Endothelial cell of umbilical vein (primary cell): ENCODE measurements around the gene SPATA19. TPM values are rescaled to one million over a fixed set of nuclear protein-coding genes. Genes with fewer than 3 reads are reported as not detected.

Experiments
- BruUV-seq: library from RNA; stranded (reverse); fragments of 400-500 nt; replicated peaks from 2 replicates; lab custom pipeline; 2021; lab: Mats Ljungman, UMichigan
- CTCF ChIA-PET: fragments of 300-600, 350-600 bp; sonication (Branson Sonifier 250); formaldehyde crosslinking; loops from one replicate; lab custom pipeline; 2021; ENCODE audit warnings: antibody characterized with exemption, inconsistent platforms; lab: Charles Lee
- POLR2A ChIA-PET: fragments of 300-600, 350-600 bp; sonication (Branson Sonifier 250); formaldehyde crosslinking; loops from one replicate; lab custom pipeline; 2021; ENCODE audit warnings: antibody characterized with exemption, inconsistent platforms; lab: Charles Lee
- DNase-seq: peaks from one replicate; pipeline ENCODE4 v3.0.0-alpha.2; 2011; ENCODE audit warnings: low read depth, low spot score
- FAIRE-seq: peaks from 2 replicates; lab custom pipeline; 2011; peaks lifted over from hg19 to GRCh38; lab: Jason Lieb, UNC
- H2AFZ ChIP-seq: 2 replicates; pipeline ENCODE4 v1.6.0; 2012; ENCODE audit warnings: low read depth, low read length, control low read depth, inconsistent platforms
- H3K27ac ChIP-seq: 2 replicates; pipeline ENCODE4 v1.5.1; 2011; ENCODE audit warnings: low read depth, mild to moderate bottlenecking, control low read depth, low read length, moderate library complexity; ENCODE audit not compliant: insufficient read depth
- H3K27me3 ChIP-seq, 2 experiments: 2 replicates each; pipeline versions ENCODE4 v1.6.0 to v1.6.1; 2011; ENCODE audit warnings: low read length in 2 of 2, mixed read lengths in 1 of 2; ENCODE audit not compliant: control insufficient read depth in 2 of 2, insufficient read depth in 2 of 2
- H3K36me3 ChIP-seq, 2 experiments: 2 replicates in 1 of 2; 3 replicates in 1 of 2; pipeline ENCODE4 v1.5.1; 2011; ENCODE audit warnings: low read length in 2 of 2, mild to moderate bottlenecking in 1 of 2, moderate library complexity in 1 of 2; ENCODE audit not compliant: control insufficient read depth in 2 of 2, insufficient read depth in 2 of 2; ENCODE audit errors: extremely low read depth in 1 of 2
- H3K4me1 ChIP-seq: 3 replicates; pipeline ENCODE4 v1.5.1; 2011; ENCODE audit warnings: mild to moderate bottlenecking, low read length; ENCODE audit not compliant: control insufficient read depth, insufficient read depth; ENCODE audit errors: extremely low read depth
- H3K4me2 ChIP-seq: 2 replicates; pipeline ENCODE4 v1.6.1; 2011; ENCODE audit warnings: low read length, control low read depth, mixed read lengths; ENCODE audit not compliant: insufficient read depth
- H3K4me3 ChIP-seq, 3 experiments: fragments of 200-600 bp in 1 of 3; sonication (generic), shearing (Covaris generic) in 1 of 3; replicated peaks in 1 of 3; 2 replicates each; pipeline ENCODE4 v1.5.1; 2011 to 2016; ENCODE audit warnings: control low read depth in 3 of 3, low read length in 3 of 3, mild to moderate bottlenecking in 2 of 3, inconsistent platforms in 1 of 3, low read depth in 1 of 3, moderate library complexity in 1 of 3; ENCODE audit not compliant: insufficient read depth in 1 of 3
- H3K79me2 ChIP-seq: 2 replicates; pipeline ENCODE4 v1.6.0; 2012; ENCODE audit warnings: low read length, inconsistent platforms; ENCODE audit not compliant: control insufficient read depth, insufficient read depth
- H3K9ac ChIP-seq: replicated peaks from 2 replicates; pipeline ENCODE3; 2011; ENCODE audit warnings: low read length, control low read depth; ENCODE audit not compliant: insufficient read depth; ENCODE audit errors: extremely low read depth
- H3K9me1 ChIP-seq: replicated peaks from 3 replicates; pipeline ENCODE4 v1.6.0; 2011; ENCODE audit warnings: mild to moderate bottlenecking, low read length; ENCODE audit not compliant: control insufficient read depth, insufficient read depth; ENCODE audit errors: extremely low read depth
- H3K9me3 ChIP-seq: replicated peaks from 2 replicates; pipeline ENCODE4 v1.5.1; 2012; ENCODE audit warnings: low read length, inconsistent platforms; ENCODE audit not compliant: control insufficient read depth, insufficient read depth
- H4K20me1 ChIP-seq: replicated peaks from 2 replicates; pipeline ENCODE3; 2011; ENCODE audit warnings: mild to moderate bottlenecking, low read length; ENCODE audit not compliant: control insufficient read depth, insufficient read depth; ENCODE audit errors: extremely low read depth
- EZH2 ChIP-seq: IDR thresholded peaks from 2 replicates; pipeline ENCODE4 v1.6.1; 2012; ENCODE audit warnings: borderline replicate concordance, low read depth, mild to moderate bottlenecking, moderate library complexity, low read length, inconsistent platforms; ENCODE audit not compliant: severe bottlenecking
- FOS ChIP-seq: IDR thresholded peaks from 2 replicates; pipeline ENCODE4 v1.6.1; 2011; ENCODE audit warnings: mild to moderate bottlenecking, low read length, moderate library complexity, borderline replicate concordance; ENCODE audit not compliant: insufficient read depth
- GATA2 ChIP-seq: IDR thresholded peaks from 2 replicates; pipeline ENCODE4 v1.7.0; 2011; ENCODE audit warnings: low read depth, mild to moderate bottlenecking, moderate library complexity, mixed read lengths, low read length; ENCODE audit not compliant: insufficient read length, insufficient read depth
- JUN ChIP-seq: IDR thresholded peaks from 2 replicates; pipeline ENCODE4 v1.6.1; 2011; ENCODE audit warnings: borderline replicate concordance, low read depth; ENCODE audit not compliant: insufficient read length, insufficient read depth
- POLR2AphosphoS5 ChIP-seq: IDR thresholded peaks from 2 replicates; pipeline ENCODE4 v1.6.1; 2012; ENCODE audit warnings: low read depth, mild to moderate bottlenecking, control low read depth, low read length, moderate library complexity; ENCODE audit not compliant: insufficient read depth
- dilution Hi-C: fragments of 300-500 bp; cut with MboI; formaldehyde crosslinking; loops from one replicate; pipeline ENCODE4 v1.15.0; 2019; ENCODE audit warnings: low sequenced_read_pairs; ENCODE audit not compliant: extremely low pct_ligation_motif_present
- intact Hi-C: fragments of 100-400 bp; cut with micrococcal nuclease; formaldehyde crosslinking; loops from one replicate; pipeline ENCODE4 v1.10.0; 2022
- polyA plus RNA-seq, 4 experiments: library from polyadenylated mRNA; depleted of rRNA in 3 of 4; stranded (reverse) in 3 of 4; unstranded in 1 of 4; fragments of >200 nt; gene quantifications; 2 replicates each; pipeline versions ENCODE4 v1.2.1 to v1.2.3, GENCODE V29; 2011 to 2012; ENCODE audit warnings: missing spikeins in 1 of 4
- total RNA-seq: library from RNA; stranded (reverse); gene quantifications from 2 replicates; pipeline ENCODE4 v1.2.3, GENCODE V29; 2021
- TF ChIP-seq, protein P1 (sequence below): IDR thresholded peaks from 2 replicates; pipeline ENCODE4 v1.6.1; 2011; ENCODE audit not compliant: insufficient read depth, insufficient read length
- TF ChIP-seq, protein P2 (sequence below), 2 donors: IDR thresholded peaks; 1 replicate in 1 of 2; 2 replicates in 1 of 2; pipeline ENCODE4 v1.5.1; 2011; ENCODE audit warnings: low read length in 2 of 2, mild to moderate bottlenecking in 2 of 2, moderate library complexity in 2 of 2, control low read depth in 1 of 2, inconsistent platforms in 1 of 2, low read depth in 1 of 2; ENCODE audit not compliant: insufficient read depth in 1 of 2; ENCODE audit errors: extremely low read depth in 1 of 2

SPATA19 gene
- total and polyA plus RNA-seq, 2 donors (not counting 3 experiments of a cell fraction or from before 2014, with no cell fraction given), result not detected

DNA sequence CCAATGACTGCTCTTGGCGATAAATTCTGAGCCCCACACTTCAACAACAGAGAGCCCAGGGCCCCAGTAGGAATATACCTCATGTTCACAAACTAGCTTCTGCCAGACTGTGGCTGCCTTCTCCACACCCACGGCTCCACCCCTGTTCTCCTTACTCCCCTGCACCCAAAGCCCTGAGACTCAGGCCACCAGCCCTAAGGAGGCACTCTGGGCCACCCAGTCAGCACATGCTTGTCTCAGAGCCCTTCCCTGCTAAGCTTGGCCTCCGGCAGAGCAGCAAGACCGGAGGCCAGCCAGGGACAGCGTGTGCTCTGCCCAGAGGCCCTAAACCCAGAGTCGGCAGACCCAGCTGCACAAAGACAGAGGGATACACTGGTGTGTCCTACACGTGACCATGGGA, 27.9 kb downstream of the SPATA19 start:
- no TSS peak for BruUV-seq
- DNase-seq (no peak), FAIRE-seq (no peak)
- dilution Hi-C loops (no loop called here), intact Hi-C loops (no loop called here)
- Histone ChIP-seq H3K79me2 (no peaks in the 10 kb centered on the region), H4K20me1 (no peaks in the 10 kb centered on the region), H3K4me1 (no peaks in the 10 kb centered on the region), H3K4me2 (no peak overlapping the region), H3K27ac (no peak overlapping the region), H3K9me3 (no peaks in the 10 kb centered on the region), H3K27me3 (no peaks in the 10 kb centered on the region), H3K9ac (no peak overlapping the region), H2AFZ (no peak overlapping the region), H3K9me1 (no peaks in the 10 kb centered on the region), H3K4me3 (no peak overlapping the region), H3K36me3 (no peaks in the 10 kb centered on the region)
- POLR2A ChIA-PET, result no interaction called here
- CTCF ChIA-PET, result no interaction called here
- TF ChIP-seq, protein P1, sequence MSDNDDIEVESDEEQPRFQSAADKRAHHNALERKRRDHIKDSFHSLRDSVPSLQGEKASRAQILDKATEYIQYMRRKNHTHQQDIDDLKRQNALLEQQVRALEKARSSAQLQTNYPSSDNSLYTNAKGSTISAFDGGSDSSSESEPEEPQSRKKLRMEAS, result no peak
- TF ChIP-seq GATA2 (no peak), FOS (no peak)

DNA sequence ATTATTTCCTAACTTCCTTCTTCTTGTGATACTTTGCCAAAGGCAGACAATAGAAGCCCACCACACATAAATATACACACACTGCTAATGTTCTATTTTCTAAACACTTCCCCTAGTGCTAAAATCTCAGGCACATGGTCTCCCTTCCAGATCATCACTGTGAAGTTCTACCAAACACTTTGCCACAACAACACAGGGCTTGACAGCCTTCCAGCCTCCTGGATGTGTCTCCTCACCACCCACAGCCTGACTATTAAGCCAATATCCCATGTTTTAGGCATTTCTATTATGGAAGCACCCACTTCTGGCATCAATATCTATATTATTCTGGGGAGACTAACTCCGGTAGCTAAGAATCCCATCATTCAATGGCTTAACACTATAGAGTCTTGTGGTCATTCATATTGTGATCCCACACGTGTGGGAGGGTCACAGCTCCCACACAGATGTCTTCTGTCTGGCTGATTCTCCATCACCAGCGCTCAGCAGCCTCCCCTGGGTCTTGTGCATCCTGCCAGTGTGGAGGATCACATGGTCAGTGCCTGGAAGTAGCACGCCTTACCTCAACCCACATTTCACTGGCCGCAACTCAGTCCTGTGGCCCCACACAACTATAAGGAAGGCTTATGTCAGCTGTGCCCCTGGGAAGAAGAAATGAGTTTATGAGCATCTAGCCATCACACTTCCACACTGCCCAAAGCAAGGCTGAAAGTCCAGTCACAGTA, 29.0 kb downstream of the SPATA19 start:
- intact Hi-C loops (no loop called here), dilution Hi-C loops (no loop called here)

More for the DNA sequence above, 29.0 kb downstream of the SPATA19 start:
- Histone ChIP-seq H3K36me3 (no peaks in the 10 kb centered on the region), H3K4me2 (no peak overlapping the region), H3K27ac (no peak overlapping the region), H3K9me3 (no peaks in the 10 kb centered on the region), H3K4me3 (no peak overlapping the region), H3K4me1 (no peaks in the 10 kb centered on the region), H4K20me1 (no peaks in the 10 kb centered on the region), H3K9ac (no peak overlapping the region), H2AFZ (no peak overlapping the region), H3K27me3 (no peaks in the 10 kb centered on the region), H3K9me1 (no peaks in the 10 kb centered on the region), H3K79me2 (no peaks in the 10 kb centered on the region)
- ChIA-PET POLR2A (no interaction called here), CTCF (no interaction called here)
- no peak for DNase-seq
- BruUV-seq, result no TSS peak
- FAIRE-seq, result no peak
- no peak for TF ChIP-seq JUN
- TF ChIP-seq, protein P2, sequence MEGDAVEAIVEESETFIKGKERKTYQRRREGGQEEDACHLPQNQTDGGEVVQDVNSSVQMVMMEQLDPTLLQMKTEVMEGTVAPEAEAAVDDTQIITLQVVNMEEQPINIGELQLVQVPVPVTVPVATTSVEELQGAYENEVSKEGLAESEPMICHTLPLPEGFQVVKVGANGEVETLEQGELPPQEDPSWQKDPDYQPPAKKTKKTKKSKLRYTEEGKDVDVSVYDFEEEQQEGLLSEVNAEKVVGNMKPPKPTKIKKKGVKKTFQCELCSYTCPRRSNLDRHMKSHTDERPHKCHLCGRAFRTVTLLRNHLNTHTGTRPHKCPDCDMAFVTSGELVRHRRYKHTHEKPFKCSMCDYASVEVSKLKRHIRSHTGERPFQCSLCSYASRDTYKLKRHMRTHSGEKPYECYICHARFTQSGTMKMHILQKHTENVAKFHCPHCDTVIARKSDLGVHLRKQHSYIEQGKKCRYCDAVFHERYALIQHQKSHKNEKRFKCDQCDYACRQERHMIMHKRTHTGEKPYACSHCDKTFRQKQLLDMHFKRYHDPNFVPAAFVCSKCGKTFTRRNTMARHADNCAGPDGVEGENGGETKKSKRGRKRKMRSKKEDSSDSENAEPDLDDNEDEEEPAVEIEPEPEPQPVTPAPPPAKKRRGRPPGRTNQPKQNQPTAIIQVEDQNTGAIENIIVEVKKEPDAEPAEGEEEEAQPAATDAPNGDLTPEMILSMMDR (IDR thresholded peaks at IDR 0.05; ENCODE audit: extremely low read depth in 1 of 2, insufficient read depth in 1 of 2, low read depth in 1 of 2, low read length in 2 of 2), result no peak
- no peak for TF ChIP-seq POLR2AphosphoS5
- no peak for TF ChIP-seq EZH2
- TF ChIP-seq, protein P1, result no peak
- TF ChIP-seq GATA2, result no peak
- no peak for TF ChIP-seq FOS
